OCI-LY7 (cell line): ENCODE measurements around the gene LGALS9C.
"Not testable (repeated sequence)": the region's sequence is repeated elsewhere in the genome, so short reads cannot be mapped to it uniquely, and the experiment has no call there.

Experiments used
- EZH2phosphoT487 ChIP-seq: fragments of 200-600 bp; sonication (generic); IDR thresholded peaks from 2 replicates; pipeline ENCODE4 v1.6.1; 2018; ENCODE audit warnings: low read depth, borderline replicate concordance, mild to moderate bottlenecking, mixed run types, antibody characterized with exemption, low read length, moderate library complexity, mixed read lengths
- TF ChIP-seq, protein P1 (sequence below): fragments of 200-600 bp; sonication (generic); conservative IDR thresholded peaks from 2 replicates; pipeline ENCODE4 v1.5.1; 2014; ENCODE audit warnings: mild to moderate bottlenecking, antibody characterized with exemption, low read length, moderate library complexity, mixed read lengths

DNA sequence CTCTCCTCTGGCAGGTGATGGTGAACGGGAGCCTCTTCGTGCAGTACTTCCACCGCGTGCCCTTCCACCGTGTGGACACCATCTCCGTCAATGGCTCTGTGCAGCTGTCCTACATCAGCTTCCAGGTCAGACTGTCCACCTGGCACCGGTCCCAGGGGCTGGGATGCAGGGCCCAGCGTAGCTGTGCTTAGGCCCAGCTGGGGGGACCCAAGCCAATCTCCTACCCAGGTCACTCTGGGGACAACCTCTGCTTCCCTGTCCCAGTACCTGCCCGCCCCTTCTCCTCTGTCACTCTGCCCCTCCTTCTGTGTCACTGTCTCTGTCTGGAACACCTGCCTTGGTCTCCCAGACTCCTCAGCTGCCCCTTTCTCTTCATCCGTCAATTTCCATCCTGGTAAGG, 11.0 kb downstream of the LGALS9C start:
- TF ChIP-seq, protein P1, sequence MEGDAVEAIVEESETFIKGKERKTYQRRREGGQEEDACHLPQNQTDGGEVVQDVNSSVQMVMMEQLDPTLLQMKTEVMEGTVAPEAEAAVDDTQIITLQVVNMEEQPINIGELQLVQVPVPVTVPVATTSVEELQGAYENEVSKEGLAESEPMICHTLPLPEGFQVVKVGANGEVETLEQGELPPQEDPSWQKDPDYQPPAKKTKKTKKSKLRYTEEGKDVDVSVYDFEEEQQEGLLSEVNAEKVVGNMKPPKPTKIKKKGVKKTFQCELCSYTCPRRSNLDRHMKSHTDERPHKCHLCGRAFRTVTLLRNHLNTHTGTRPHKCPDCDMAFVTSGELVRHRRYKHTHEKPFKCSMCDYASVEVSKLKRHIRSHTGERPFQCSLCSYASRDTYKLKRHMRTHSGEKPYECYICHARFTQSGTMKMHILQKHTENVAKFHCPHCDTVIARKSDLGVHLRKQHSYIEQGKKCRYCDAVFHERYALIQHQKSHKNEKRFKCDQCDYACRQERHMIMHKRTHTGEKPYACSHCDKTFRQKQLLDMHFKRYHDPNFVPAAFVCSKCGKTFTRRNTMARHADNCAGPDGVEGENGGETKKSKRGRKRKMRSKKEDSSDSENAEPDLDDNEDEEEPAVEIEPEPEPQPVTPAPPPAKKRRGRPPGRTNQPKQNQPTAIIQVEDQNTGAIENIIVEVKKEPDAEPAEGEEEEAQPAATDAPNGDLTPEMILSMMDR = not testable (repeated sequence)
- TF ChIP-seq EZH2phosphoT487 = not testable (repeated sequence)
